NCI-H82 treated with DMSO at 0.1 percent for 48 hours (cell line): Measurements from ENCODE around the gene NOD1.
"Not testable (repeated sequence)": the region's sequence is repeated elsewhere in the genome, so short reads cannot be mapped to it uniquely, and the experiment has no call there.

Experiments used
- DNase-seq: peaks from one replicate; lab custom pipeline; 2025; ENCODE audit not compliant: unreplicated experiment; lab: John Stamatoyannopoulos, UW

NOD1 gene, protein sequence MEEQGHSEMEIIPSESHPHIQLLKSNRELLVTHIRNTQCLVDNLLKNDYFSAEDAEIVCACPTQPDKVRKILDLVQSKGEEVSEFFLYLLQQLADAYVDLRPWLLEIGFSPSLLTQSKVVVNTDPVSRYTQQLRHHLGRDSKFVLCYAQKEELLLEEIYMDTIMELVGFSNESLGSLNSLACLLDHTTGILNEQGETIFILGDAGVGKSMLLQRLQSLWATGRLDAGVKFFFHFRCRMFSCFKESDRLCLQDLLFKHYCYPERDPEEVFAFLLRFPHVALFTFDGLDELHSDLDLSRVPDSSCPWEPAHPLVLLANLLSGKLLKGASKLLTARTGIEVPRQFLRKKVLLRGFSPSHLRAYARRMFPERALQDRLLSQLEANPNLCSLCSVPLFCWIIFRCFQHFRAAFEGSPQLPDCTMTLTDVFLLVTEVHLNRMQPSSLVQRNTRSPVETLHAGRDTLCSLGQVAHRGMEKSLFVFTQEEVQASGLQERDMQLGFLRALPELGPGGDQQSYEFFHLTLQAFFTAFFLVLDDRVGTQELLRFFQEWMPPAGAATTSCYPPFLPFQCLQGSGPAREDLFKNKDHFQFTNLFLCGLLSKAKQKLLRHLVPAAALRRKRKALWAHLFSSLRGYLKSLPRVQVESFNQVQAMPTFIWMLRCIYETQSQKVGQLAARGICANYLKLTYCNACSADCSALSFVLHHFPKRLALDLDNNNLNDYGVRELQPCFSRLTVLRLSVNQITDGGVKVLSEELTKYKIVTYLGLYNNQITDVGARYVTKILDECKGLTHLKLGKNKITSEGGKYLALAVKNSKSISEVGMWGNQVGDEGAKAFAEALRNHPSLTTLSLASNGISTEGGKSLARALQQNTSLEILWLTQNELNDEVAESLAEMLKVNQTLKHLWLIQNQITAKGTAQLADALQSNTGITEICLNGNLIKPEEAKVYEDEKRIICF

DNA sequence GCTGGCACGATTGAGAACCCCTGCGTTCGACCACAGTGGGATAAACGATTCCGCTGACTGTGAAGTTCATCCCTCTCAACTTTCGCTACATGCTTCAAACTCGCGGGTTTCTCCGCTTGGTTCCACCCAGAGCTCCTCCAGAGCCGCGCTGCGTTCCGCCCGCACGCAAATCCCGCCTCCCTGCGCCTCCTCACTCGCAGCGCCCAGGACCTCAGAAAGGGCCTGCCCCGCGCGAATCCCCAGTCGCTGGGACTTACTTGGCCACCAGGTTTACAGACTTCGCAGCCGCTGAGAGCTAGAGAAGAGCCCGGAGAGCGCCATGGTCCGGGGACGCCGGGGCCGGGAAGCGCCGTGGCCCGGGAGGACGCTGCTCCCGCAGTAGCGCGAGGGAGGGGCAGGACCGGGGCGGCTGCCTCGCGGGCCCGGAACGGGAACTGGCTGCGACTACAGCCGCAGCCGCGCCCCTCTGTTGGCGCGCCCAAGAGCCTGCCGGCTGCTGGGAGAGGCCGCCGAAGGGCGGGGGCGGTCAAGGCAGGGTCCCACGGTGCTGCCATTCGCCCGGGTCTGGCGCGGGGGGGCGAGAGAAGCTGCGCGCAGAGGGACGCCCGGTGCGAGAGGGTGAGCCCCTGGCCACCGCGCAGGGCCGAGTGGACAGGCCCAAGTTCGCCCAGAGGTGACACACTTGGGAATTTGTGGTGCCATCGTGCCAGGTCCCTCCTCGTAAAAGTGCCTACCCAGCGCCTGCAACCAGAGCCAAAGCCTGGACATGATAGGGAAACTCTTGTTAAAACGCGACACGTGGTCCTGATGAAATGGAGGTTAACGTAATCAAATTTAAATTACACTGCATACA, at the start of gene NOD1:
NOD1 (minus strand) TSS at position 436 of the 853 bp plus-strand sequence. CDS start 21,863 bp downstream, outside the sequence.
- no peak for DNase-seq

DNA sequence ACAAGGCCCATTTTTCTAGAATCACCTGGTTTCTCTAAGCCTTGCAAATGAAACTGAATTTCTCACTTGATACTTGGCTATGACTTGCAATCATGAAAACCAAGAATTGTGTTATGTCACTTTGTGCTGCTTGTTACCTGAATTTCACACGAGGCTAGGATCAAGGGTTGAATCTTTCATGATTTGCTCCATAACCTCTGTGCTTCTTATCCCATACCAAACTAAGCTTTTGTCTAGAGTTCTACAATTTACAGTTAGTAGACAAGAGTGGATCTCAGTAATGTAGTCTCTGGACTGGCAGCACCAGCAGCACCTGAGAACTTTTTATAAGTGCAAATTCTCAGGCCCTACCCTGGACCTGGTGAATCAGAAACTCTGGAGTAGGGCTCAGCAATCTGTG, 48.7 kb upstream of the NOD1 start:
- DNase-seq = not testable (repeated sequence)

DNA sequence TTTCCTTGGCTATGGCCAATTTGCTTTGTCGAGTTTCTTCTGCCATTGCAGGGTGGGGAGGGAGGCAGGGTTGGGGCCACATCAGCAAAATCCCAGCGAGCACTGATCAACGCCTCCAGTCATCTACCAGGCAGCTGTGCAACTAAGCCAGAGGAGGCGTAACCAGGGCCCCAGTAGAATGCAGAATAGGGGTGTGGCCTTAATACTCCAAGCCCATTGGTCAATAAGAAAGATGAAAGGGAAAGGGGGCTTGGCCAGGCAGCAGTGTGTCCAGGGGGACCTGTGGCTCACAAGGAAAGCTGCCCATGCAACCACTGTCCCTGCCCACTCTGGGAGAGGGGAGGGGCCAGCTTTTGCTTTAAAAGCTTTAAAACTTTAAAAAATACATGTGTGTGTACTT, 47.6 kb upstream of the NOD1 start:
- no peak for DNase-seq

DNA sequence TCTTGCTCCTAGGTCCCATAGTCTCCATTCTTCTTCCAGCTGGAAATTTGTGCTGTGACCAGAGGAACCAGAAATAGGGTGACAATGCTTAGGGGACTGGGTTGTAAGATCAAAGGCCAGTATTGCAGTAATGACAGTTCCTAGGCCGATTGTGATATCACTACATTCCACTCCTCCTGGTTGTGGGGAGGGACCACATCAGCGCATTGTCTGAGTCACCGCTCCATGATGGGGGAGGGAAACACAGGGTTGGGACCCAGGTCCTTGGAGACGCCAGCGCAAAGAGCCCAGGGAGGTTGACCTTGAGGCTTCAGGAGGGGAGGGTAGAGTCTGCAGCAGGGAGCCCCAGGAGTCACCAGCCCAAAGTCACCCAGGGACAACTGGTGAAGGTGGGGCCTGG, 46.8 kb upstream of the NOD1 start:
- DNase-seq = no peak

DNA sequence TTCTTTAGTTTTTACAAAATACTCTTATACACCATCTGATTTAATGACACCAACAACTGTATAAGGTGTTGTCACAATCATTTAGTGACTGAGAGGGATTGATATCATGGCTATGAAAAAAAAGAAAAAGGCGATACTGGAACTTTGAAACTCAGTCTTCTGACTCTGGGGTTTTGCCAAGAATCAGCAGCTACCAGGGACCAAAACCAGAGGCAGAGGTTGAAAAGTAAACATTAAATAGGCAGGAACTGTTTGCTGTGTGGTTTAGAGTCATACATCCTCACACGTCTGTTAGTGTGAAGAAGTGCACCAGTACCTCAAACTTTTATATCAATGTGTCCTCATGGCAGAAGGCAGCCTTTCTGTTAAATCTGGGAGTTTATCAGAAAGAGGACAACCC, 46.0 kb upstream of the NOD1 start:
- no peak for DNase-seq

DNA sequence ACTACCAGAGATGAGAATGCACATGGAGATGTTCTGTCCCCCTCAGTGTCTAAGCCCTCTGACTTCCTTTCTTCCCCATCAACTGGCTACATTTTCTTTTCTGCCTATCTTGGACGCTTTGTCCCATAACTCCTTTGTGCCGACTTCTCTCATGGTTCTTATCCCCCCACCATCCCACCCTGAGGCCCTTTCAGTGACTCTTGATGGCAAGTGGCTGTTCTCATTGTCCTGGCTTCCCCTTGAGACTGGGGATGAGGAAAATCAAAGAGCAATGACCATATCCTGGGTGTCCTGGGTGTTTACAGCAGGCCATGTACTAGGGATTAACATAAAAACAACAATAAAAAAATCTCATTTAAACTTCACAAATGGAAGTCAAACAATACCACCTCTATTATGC, 44.9 kb upstream of the NOD1 start:
- DNase-seq = no peak

DNA sequence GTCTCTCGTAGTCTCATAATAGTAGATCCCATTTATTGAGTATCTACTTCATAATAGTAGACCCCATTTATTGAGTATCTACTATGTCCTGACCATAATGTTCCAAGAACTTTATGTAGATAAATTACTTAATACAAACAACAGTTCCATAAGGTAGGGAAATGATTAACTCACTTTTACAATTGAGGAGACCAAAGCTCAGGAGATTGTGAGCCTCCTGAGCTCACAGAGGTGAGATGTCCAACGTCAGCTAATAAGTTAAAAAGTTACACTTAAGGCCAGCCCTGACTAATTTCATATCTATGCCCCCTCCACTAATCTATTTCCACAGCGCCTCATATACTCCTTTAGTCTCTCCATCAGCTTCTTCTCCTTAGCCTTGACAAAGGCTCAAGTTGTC, 43.6 kb upstream of the NOD1 start:
- DNase-seq = no peak

DNA sequence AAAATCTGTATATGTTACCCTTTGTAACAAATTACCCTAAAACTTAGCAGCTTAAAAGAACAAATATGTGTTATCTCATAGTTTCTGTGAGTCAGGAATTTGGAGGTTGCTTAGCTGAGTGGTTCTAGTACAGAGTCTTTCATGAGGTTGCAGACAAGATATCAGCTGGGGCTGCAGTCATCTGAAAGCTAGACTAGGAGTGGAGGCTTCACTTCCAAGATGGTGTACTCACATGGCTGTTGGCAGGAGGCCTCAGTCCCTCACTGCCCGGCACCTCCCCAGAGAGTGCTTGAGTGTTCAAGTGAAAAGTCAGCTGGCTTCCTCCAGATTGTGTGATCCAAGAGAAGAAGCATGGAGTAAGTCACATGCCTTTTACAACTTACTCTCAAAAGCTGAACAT, 42.9 kb upstream of the NOD1 start:
- no peak for DNase-seq

DNA sequence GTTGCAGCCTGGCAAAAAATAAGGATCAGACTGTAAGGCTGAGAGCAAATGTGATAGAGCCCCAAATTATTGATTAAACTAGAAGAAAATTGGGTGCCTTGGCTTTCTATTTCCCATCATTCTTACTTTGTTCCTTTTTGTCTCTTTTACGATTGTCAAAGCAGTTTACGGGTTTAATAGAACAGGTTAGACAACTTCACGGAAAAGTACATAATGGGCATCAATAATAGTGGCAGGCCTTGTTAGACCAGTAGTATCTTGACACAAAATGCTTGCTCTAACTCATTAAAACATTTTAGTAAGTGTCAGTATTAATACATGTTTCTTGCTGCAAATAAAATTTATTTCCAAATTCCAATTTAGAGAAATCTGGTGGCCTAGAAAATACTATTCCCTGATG, 40.5 kb upstream of the NOD1 start:
- DNase-seq = no peak

DNA sequence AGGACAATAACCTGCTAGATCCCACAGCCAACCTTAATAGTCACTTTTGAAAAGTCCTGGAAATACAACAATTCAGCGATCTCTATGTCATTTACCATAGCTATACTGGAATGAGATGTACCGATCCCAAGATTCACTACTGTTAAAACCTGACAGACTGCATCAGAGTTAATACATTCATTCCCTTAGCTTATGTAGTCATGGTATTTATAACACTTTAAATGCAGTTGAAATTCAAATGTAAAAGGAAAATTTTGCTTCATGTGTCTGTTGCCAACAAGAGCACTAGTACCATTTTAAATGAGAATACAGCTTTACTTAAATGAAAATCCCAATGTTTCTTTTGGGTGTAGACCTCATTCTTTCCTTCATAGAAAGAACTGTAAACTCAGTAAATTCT, 37.2 kb upstream of the NOD1 start:
- DNase-seq = no peak

DNA sequence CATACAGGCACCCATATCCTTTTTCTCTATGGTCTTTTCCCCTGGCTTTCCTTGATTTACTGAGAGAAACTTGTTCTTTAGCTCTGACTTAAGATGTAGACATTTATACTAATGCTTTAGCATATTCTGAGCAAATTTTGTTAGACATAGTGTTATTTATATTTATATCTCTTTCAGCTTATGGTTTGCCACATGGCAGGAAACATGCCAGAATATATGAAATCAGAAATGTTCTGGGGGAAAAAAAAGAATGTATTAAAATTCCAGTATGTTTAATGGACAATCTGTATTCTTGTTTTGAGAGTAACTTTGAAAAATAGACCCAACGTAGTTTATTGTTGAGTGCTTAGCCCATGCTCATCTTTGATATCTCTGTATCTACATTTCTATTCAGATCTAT, 36.2 kb upstream of the NOD1 start:
- DNase-seq = no peak

DNA sequence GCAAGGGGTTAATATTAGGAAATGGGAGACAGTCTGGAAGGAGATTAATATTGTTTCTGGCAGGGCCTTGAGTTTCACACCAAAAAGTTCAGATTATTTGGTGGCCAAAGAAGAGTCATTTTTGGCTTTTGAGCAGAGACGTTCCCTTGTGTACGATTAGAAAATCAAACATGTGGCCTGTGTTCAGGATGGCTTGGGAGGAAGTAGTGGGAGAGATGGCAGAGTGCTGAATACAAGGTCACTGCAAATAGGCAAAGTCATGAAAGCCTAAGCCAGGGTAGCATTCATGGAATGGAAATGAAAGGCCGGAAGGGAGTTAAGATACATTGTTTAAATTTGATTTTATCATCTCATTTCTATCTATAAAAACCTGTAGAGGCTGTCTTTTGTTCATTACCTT, 35.6 kb upstream of the NOD1 start:
- no peak for DNase-seq

DNA sequence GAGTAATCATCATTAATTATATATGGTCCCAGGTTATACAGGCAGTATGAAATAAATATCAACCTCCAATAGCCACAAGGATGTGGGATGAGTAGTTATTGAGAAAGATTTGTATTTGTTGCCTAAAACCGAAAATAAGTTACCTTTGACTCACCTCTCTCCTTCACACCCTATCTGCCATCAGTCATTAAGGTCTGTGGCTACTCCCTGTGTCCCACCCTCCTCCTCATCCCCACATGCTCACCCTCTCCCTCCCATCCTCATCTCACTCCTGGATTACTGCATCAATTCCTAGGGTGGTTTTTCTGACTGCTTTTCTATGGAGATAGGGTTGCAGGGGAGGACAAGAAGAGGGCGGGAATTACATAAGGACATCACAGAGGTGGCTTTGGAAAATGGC, 35.2 kb upstream of the NOD1 start:
- DNase-seq = no peak

DNA sequence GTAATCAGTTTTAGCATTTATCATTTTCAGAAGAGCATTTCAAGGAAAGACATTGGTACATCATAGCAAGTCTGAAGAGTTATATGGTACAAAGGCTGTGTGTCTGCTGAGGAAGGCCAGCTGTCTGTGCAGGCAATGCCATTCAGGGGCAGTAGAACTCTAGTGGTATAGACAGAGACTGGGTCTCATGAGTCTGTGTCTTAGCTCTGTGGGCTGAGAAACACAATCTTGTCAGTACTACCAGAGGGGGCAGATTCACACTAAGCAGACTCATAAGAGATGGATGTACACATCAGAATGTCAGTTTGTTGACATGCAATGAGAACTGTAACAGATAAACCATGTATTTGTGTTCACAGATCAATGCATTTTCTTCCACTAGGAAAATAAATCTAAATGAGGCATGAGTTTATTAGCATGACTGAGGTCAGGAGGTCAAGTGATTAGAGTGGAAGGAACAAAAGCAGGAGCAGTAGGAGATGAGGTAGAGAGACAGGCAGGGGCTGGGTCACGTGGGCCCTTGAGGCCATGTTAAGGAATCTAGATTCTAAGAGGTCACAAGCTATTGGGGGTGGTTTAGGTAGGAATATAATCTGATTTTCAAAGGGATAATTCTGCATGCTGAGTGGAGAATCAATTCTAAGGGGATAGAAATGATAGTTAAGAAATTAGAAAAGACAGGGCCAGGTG, 33.5 kb upstream of the NOD1 start:
- no peak for DNase-seq

DNA sequence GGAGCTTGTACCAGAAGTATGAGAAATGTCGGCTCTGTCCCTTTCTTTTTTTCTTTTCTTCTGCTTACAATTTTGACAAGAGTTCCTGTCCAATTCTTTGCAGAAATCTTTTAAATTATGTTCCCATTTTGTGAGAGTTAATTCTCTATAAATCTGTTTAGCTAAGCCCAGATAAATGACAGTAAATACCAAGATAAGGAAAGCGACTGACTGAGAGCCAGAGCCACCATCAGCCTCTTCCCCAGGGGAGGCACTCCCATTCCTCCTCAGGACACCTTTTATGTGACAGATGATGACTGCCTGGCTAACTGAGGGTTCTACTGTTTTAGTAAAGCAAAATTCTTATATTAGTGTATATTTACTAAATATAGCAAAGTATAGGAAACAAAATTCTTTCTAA, 32.9 kb upstream of the NOD1 start:
- no peak for DNase-seq

DNA sequence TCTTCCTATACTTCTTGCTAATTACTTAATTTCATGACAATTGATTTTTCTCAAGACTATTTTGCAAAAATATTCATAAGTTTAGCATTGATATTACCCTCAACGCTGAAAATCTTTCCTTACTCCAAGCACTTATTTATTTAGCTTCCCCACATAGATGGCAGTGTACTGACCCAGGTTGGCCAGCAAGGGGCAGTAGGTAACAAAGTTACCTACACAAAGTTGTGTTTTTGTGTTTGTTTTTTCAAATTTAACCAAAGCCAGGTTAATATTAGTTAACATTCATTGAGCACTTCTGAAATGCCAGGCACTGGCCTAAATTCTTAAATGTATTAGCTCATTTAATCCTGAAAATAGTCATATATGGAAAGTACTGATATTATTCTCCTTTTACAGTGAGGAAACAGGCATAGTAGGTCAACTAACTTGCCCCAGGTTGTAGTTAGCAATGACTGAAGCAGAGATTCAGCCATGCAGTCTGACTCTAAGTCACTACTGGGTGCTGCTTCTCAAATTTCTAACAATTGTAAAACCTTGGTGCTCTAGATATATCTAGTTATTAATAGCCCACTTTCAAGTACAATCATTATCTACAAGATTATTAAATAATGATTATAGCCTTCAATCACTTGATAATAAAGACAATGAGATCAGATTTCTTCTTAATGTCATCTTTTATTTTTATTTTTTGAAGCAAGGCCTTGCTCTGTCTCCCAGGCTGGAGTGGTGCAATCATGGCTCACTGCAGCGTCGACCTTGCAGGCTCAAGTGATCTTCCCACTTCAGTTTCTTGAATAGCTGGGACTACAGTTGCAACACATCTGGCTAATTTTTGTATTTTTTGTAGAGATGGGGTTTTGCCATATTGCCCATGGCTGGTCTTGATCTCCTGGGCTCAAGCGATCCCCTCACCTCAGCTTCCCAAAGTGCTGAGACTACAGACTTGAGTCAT, 31.8 kb upstream of the NOD1 start:
- no peak for DNase-seq

DNA sequence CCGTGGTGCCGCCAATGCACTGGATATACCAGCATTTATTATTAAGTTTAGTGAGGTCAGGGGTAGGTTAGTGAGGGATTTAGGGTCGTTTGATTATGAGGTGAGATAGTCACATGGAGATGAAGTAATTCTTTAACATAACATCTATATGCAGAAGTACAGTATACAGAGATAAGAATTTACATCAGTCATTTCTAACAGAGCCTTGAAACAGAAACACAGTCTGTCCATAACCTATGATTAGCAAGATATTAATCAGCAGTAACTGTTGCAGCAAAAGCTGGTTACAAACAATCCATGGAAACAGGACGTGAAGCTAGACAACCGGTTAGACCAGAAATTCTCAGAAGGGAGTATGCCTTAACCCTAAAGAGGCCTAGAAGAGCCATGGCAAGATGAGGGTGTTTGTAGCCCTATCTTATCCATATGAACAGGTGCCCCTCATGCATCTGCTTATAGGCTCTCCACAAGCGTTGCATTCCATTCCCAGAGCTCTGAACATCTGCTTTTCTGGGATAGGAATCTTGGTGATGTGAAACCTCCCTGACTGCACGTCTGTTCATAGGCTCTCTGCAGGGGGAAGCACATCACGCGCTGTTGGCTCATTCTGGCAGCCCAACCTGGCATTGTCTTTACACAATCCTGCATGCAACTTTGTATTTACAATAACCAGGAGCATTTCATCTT, 30.7 kb upstream of the NOD1 start:
- not testable (repeated sequence) for DNase-seq

DNA sequence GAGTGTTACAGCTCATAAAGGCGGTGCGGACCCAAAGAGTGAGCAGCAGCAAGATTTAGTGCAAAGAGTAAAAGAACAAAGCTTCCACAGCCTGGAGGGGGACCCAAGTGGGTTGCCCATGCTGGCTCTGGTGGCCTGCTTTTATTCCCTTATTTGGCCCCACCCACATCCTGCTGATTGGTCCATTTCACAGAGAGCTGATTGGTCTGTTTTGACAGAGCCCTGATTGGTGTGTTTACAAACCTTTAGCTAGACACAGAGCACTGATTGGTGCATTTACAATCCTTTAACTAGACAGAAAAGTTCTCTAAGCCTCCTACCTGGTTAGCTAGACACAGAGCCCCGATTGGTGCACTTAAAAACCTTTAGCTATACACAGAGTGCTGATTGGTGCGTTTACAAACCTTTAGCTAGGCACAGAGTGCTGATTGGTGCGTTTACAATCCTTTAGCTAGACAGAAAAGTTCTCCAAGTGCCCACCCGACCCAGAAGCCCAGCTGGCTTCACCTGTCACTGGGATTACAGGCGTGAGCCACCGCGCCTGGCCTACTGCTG, 28.8 kb upstream of the NOD1 start:
- not testable (repeated sequence) for DNase-seq
